Body of pancreas (tissue), 4 donors: ENCODE data around the gene COX19.

Experiments used
- POLR2A ChIP-seq, 3 donors: fragments of 450-650 bp; IDR thresholded peaks; one replicate each; pipeline ENCODE4 v1.6.1; 2016; ENCODE audit warnings: antibody characterized with exemption in 3 of 3, mild to moderate bottlenecking in 2 of 3
- TF ChIP-seq, protein P1 (sequence below), 7 experiments: fragments of 450-650 bp in 4 of 7; fragments of 200-600 bp in 3 of 7; sonication (generic) in 3 of 7; IDR thresholded peaks; one replicate each; pipeline ENCODE4 v1.5.1; 2016 to 2019; ENCODE audit warnings: antibody characterized with exemption in 7 of 7

GRCh38 chr7:1011297-1012003, 36.1 kb upstream of the COX19 start:
- TF ChIP-seq, protein P1, sequence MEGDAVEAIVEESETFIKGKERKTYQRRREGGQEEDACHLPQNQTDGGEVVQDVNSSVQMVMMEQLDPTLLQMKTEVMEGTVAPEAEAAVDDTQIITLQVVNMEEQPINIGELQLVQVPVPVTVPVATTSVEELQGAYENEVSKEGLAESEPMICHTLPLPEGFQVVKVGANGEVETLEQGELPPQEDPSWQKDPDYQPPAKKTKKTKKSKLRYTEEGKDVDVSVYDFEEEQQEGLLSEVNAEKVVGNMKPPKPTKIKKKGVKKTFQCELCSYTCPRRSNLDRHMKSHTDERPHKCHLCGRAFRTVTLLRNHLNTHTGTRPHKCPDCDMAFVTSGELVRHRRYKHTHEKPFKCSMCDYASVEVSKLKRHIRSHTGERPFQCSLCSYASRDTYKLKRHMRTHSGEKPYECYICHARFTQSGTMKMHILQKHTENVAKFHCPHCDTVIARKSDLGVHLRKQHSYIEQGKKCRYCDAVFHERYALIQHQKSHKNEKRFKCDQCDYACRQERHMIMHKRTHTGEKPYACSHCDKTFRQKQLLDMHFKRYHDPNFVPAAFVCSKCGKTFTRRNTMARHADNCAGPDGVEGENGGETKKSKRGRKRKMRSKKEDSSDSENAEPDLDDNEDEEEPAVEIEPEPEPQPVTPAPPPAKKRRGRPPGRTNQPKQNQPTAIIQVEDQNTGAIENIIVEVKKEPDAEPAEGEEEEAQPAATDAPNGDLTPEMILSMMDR (IDR thresholded peaks at IDR 0.05): no peak
- no peak for TF ChIP-seq POLR2A (IDR thresholded peaks at IDR 0.05)
